Right lung (tissue), 10 donors: ENCODE measurements around the gene BCAP31. TPM values are rescaled to one million over a fixed set of nuclear protein-coding genes. Genes with fewer than 3 reads are reported as not detected.

ENCODE experiments used
- DNase-seq, 2 donors: peaks; one replicate each; pipeline ENCODE4 v3.0.0-alpha.2; 2013
- long read RNA-seq, 8 donors: transcript quantifications; one replicate each; lab custom pipeline, GENCODE V29; 2026
- polyA plus RNA-seq, 5 donors: library from polyadenylated mRNA; unstranded; fragments of 120-200 nt; gene quantifications; one replicate each; pipeline versions ENCODE4 v1.2.1 to v1.2.3, GENCODE V29; 2013; ENCODE audit warnings: inconsistent platforms in 1 of 5, low replicate concordance in 1 of 5; ENCODE audit not compliant: insufficient read length in 5 of 5, insufficient read depth in 1 of 5

The BCAP31 gene
- 100 to 1,000 TPM; 119 to 161 (median 139) TPM for polyA plus RNA-seq
- long read RNA-seq, donor 1, transcript BCAP31-201 (8 exons, 1,643 nt) = major isoform, 85 of 121 reads
- long read RNA-seq, donor 1, partial matches to known transcripts = 18 of 121 reads
- long read RNA-seq, donor 1, other reads (novel, unspliced or antisense) = 13 of 121 reads
- long read RNA-seq, donor 2, transcript BCAP31-201 (8 exons, 1,643 nt) = major isoform, 49 of 68 reads
- long read RNA-seq, donor 2, partial matches to known transcripts = 17 of 68 reads
- long read RNA-seq, donor 2, other reads (novel, unspliced or antisense) = 0 of 68 reads
- long read RNA-seq, donor 3, transcript BCAP31-201 (8 exons, 1,643 nt) = major isoform, 56 of 74 reads
- long read RNA-seq, donor 3, partial matches to known transcripts = 15 of 74 reads
- long read RNA-seq, donor 3, other reads (novel, unspliced or antisense) = 0 of 74 reads
- long read RNA-seq, donor 4, transcript BCAP31-201 (8 exons, 1,643 nt) = major isoform, 29 of 32 reads
- long read RNA-seq, donor 4, partial matches to known transcripts = 0 of 32 reads
- long read RNA-seq, donor 4, other reads (novel, unspliced or antisense) = 0 of 32 reads
- long read RNA-seq, donor 5, transcript BCAP31-211 (4 exons, 573 nt) = minor isoform, 6 of 127 reads
- long read RNA-seq, donor 5, transcript BCAP31-201 (8 exons, 1,643 nt) = major isoform, 77 of 127 reads
- long read RNA-seq, donor 5, partial matches to known transcripts = 30 of 127 reads
- long read RNA-seq, donor 5, other reads (novel, unspliced or antisense) = 8 of 127 reads
- long read RNA-seq, donor 6, transcript BCAP31-201 (8 exons, 1,643 nt) = major isoform, 85 of 130 reads
- long read RNA-seq, donor 6, partial matches to known transcripts = 22 of 130 reads
- long read RNA-seq, donor 6, other reads (novel, unspliced or antisense) = 14 of 130 reads
- long read RNA-seq, donor 7, transcript BCAP31-201 (8 exons, 1,643 nt) = major isoform, 106 of 133 reads
- long read RNA-seq, donor 7, partial matches to known transcripts = 11 of 133 reads
- long read RNA-seq, donor 7, other reads (novel, unspliced or antisense) = 14 of 133 reads
- long read RNA-seq, donor 8, transcript BCAP31-201 (8 exons, 1,643 nt) = major isoform, 23 of 28 reads
- long read RNA-seq, donor 8, partial matches to known transcripts = 0 of 28 reads
- long read RNA-seq, donor 8, other reads (novel, unspliced or antisense) = 0 of 28 reads

DNA sequence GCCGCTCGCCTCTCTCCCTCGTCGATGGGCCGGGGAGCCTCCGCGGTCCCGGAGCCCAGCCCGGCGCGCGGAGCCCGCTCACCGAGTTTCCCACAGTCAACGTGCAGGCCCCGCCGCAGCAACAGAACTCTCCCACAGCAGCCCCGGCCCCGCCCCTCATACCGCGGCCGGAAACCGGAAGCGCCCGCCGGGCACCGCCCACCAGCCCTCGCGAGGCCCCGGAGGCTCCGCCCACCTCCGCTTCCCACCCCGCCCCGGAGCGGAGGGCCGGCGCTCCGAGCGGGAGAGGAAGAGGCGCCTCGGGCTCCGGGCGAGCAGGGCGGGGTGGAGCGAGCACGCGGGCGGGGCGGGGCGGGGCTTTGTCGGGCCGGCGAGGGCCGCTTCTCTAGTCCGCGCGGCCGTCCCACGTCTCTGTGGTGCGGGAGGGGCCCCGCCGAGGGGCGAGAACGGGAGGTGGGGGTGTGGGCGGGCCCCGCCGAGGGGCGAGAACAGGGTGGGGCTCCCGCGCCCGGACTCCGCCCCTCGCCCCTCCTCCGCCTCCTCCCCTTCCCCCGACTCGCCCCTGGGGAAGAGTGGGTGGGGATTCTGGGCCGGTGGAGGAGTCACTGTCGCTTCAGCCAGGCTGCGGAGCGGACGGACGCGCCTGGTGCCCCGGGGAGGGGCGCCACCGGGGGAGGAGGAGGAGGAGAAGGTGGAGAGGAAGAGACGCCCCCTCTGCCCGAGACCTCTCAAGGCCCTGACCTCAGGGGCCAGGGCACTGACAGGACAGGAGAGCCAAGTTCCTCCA lies at the start of gene BCAP31, which contains the start of gene ABCD1:
Gene BCAP31 (minus strand): TSS at position 136 of the 787 bp plus-strand sequence. CDS start 1,143 bp downstream, outside the sequence.
Gene ABCD1 (plus strand): TSS at position 605 of the 787 bp plus-strand sequence. CDS start 411 bp downstream, outside the sequence.
- peak; percentile 83 to 85 for DNase-seq

DNA sequence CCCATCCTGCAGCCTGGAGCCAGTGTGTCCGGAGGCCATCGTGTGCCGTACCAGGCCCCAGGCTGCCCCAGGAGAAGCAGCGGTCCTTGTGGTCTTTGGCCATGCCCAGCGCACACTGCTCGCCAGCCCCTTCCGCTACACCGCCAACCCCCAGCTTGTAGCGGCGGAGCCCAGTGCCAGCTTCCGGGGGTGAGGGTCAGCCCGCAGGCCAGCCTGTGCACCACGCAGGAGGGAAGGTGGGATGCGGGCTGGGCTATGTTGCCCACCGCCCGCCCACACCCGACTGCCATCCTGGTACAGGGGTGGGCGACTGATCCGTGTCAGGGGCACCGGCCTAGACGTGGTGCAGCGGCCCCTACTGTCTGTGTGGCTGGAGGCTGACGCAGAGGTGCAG lies 49.0 kb upstream of the BCAP31 start:
- no peak for DNase-seq

DNA sequence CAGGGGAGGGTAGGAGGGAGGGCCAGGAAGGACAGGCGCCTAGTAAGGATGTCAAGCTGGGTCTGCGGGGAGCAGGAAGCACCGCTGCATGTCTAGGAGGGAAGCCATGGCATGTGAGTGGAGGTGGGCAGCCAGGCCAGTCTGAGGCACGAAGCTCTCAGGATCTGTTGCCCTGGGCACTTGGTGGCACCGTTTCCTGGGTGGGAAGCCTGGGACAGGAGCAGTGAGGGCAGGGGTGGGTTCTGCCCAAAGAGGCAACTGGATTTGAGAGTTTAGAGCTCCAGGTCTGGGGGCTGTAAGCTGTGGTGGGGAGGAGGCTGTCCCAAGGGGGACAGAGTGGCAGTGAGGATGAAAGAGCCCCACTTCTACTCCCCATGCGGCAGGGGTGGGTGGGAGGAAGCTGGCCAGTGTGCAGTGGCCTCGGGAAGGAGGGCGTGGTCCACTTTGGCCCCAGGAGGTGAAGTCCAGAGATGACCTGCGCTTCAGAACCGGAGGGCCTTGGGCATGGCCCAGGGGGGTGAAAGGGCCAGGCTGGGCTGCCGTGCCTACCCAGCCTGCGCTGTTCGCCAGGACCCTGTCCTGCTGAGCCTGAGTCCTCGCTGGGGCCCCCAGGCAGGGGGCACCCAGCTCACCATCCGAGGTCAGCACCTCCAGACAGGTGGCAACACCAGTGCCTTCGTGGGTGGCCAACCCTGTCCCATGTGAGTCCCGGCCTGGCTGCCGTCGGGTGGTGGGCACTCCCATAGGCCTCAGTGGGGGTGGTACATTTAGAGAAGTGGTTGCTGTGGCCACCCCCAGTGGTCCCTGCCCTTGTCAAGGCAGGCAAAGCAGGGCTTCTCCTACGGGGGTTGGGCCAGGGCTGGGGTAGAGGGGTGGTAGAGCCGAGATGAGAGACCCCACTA lies 48.4 kb upstream of the BCAP31 start:
- DNase-seq = no peak

DNA sequence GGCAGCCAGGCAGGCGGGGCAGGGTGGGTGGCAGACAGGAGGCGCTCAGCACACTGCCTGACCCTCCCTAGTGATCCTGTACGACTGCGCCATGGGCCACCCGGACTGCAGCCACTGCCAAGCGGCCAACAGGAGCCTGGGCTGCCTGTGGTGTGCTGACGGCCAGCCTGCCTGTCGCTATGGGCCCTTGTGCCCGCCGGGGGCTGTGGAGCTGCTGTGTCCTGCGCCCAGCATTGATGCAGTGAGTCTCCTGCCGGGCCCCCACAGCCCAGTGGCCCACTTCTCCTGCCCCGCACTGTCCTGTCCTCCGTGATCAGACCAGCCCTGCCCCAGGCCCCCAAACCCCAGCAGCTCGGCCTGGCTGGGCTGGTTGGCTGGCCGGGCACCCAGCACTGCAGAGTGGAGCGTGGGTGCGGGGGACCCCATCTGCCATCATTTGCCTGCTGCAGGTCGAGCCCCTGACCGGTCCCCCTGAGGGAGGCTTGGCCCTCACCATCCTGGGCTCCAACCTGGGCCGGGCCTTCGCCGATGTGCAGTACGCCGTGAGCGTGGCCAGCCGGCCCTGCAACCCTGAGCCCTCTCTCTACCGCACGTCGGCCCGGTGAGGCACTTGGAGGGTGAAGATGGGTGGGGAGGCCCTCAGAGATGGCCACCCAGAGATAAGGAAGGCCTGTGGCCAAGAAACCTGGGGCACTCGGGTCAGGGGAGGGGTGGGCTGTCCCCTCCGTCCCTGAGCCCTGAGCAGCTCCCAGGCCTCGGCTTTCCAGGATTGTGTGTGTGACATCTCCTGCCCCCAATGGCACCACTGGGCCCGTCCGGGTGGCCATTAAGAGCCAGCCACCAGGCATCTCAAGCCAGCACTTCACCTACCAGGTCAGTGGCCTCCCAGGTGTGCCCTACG lies 47.5 kb upstream of the BCAP31 start:
- DNase-seq = no peak

DNA sequence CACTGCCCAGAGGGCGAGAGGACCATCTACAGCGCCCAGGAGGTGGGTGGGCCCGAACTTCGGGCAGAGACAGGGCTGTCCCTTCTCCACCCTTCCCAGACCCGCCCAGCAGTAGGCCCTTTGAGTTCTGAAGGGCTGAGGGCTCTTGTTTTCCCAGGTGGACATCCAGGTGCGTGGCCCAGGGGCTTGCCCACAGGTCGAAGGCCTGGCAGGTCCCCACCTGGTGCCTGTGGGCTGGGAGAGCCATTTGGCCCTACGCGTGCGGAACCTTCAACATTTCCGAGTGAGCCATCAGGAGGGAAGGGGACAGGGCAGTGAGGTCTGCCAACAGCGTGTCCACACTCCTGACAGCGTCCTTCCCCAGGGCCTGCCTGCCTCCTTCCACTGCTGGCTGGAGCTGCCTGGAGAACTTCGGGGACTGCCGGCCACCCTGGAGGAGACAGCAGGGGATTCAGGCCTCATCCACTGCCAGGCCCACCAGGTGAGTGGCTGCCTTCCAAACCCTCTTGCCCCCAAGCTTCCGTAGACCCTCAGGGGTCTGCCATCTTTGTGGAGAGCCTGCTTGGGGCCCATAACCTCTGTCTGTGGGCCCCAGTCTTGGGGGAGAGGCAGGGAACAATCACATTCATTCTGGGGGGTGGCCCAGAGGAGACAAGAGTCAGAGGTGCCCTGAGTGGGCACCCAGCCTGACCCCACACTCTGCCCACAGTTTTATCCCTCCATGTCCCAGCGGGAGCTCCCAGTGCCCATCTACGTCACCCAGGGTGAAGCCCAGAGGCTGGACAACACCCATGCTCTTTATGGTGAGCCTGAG lies 46.6 kb upstream of the BCAP31 start:
- no peak for DNase-seq

DNA sequence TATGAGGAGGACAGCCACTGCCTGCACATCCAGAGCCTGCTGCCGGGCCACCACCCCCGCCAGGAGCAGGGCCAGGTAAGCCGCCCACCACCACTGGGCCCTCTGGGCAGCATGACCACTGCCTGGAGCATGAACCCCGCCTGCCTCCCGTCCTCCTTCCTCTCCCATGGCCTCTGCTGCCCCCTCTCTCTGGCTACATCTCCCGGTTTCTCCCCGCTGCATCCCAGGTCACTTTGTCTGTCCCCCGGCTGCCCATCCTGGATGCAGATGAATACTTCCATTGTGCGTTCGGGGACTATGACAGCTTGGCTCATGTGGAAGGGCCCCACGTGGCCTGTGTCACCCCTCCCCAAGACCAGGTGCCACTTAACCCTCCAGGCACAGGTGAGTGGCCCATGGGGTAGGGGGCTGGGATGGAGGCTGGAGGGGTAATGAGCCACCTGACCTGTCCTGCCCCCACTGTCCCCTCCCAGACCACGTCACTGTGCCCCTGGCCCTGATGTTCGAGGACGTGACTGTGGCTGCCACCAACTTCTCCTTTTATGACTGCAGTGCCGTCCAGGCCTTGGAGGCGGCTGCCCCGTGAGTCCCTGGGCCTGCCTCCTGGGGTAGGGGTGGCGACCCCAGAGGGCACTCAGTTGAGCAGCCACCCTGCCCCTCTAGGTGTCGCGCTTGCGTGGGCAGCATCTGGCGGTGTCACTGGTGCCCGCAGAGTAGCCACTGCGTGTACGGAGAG lies 45.8 kb upstream of the BCAP31 start:
- no peak for DNase-seq

DNA sequence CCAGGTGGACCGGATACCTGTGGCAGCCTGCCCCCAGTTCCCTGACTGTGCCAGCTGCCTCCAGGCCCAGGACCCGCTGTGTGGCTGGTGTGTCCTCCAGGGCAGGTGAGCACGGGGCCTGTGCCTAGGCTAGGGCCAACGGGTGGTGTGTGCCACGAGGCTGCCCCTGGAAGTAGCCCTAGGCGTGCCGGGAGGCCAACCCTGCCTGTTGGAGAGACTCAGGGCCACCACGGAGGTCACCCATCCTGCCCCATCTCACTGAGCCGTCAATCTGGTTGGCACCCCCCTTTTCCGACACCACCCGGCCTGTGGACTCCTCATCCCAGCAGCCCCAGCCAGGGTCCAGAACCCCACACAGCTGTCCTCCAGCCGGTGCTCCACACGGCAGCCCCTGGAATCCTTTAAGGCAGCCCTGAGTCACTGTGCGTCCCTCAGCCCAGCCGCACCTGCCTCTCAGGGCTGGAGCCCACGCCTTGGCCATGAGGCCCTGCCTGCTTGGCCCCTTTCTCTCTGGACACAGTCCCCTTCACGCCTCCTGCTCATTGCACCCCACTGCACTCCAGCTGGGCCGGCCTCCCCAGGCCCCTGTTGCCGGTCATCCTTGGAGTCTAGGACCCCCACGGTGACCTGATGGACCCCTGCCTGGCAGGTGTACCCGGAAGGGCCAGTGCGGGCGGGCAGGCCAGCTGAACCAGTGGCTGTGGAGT lies 45.1 kb upstream of the BCAP31 start:
- no peak for DNase-seq

DNA sequence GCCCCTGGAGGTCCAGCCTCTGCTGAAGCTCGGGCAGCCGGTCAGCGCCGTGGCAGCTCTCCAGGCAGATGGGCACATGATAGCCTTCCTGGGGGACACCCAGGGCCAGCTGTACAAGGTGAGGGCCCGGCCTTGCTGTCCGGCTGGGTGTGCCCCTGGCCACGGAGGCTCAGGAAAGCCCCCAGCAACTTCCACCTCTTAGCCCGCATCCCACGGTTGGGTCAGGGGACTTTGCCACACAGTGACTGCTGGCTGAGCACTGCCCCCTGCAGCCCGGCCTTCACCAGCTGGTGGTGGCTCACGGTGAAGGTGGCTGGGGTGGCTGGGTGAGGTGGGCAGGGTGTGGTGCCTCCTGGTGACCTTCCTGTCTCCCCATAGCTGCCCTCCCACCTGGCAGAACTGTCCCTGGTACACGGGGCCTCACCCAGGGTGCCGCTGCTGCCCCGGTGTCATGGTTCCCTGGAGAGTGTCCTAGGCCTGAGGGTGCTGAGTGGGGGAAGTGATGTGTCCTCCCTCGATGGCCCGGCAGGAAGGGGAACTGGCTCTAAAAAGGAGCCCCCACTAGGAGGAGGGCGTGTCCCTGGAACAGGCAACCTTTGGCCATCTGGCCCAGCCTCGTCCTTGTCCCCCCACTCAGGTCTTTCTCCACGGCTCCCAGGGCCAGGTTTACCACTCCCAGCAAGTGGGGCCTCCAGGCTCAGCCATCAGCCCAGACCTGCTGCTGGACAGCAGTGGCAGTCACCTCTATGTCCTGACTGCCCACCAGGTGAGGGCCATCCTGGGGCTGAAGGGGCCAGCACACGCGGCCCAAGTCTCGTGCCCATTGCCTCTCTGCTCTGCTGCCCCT lies 44.3 kb upstream of the BCAP31 start:
- DNase-seq = no peak

DNA sequence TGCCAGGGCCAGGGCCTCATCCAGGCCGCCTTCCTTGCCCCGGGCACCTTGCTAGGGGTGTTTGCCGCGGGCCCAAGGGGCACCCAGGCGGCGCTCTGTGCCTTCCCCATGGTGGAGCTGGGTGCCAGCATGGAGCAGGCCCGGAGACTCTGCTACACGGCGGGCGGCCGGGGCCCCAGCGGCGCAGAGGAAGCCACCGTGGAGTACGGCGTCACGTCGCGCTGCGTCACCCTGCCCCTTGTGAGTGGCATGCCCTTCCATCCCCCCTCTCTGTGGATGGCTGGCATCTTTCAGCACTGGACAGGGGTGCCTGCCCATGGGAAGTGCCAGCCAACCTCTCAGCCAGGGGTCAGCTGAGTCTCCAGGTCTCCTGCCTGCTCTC lies 43.5 kb upstream of the BCAP31 start:
- no peak for DNase-seq

DNA sequence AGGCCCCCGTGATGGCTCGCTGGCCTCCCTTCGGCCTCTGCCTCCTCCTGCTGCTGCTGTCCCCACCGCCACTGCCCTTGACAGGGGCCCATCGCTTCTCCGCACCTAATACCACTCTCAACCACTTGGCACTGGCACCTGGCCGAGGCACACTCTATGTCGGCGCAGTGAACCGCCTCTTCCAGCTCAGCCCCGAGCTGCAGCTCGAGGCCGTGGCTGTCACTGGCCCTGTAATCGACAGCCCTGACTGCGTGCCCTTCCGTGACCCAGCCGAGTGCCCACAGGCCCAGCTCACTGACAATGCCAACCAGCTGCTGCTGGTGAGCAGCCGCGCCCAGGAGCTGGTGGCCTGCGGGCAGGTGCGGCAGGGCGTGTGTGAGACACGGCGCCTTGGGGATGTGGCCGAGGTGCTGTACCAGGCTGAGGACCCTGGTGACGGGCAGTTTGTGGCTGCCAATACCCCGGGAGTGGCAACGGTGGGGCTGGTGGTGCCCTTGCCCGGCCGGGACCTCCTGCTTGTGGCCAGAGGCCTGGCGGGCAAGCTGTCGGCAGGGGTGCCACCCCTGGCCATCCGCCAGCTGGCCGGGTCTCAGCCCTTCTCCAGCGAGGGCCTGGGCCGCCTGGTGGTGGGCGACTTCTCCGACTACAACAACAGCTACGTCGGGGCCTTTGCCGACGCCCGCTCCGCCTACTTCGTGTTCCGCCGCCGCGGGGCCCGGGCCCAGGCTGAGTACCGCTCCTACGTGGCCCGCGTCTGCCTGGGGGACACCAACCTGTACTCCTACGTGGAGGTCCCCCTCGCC lies 42.9 kb upstream of the BCAP31 start:
- no peak for DNase-seq

DNA sequence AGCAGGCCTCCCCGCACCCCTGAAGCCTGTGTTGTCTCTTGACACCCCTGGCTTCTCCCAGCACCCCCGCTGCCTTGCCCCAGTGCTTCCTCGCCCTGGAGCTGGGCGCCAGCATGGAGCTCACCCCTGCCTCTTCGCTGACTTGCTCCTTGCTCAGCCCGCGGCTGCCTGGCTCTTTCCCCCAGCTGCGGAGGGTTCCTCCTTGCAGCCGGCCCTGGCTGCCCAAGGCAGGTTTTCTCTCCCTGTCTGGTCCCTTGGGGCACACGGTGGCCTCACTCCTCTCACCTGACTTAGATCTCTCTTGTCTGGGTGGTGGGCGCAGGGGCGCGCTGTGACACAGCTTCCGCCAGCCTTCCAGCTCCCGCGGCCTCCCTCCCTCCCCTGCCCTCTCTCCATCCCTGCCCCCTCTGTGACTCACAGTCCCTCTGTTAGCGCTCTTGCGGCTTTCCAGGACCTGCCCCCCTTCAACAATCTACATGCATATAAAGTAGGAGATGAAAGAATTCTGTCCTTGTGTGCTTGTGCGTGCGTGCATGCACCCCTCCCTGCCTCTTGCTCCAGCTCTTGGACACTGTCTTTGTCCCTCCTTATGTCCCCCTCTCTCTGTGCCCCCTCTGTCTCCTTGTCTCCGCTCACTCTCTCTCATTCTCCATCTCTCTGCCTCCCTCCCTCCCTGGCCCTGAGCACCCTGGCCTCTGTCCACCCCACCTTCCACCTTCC lies 42.1 kb upstream of the BCAP31 start:
- no peak for DNase-seq

DNA sequence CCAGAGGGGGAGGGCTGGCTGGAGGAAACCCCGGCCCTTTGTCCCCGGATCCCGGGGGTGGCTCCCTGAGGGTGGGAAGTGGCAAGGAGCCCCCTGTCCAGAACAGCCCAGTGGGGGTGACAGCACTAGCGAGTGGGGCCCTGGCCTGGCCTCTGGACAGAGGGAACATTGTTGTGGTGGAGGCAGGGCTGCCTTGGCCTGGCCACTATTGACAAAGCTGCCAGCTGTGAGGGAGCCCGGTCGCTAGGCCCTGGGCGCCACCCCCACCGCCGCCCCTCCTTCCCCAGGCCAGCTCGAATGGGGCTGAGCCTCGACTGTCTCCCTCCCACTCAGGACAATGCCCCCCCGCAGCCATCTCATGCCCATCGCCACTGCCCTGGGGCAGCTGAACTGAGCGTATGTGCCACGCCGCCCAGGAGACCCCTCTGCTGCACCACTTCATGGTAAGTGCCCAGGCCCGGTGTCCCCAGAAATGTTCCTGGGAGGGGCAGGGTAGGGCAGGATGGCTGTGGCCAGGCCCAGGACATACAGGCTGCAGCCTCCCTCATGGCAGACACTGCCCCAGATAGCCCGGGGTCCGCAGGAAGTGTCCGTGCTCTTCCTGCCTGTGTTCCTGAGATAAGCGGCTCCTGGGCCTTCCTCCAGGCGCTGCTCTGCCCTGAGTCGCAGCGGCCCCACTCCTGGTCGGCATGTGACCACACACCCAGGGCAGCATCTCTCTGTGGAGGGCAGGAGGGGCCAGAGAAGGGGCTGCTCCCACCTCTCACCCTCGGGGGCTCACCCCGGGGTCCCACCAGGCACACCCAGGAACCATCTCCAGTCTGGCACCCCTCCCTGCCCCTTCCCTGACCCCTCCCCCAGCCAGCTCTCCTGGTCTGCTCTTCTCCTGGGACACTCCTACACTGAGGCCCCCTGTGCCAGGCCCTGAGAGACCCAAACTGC lies 41.2 kb upstream of the BCAP31 start:
- no peak for DNase-seq

DNA sequence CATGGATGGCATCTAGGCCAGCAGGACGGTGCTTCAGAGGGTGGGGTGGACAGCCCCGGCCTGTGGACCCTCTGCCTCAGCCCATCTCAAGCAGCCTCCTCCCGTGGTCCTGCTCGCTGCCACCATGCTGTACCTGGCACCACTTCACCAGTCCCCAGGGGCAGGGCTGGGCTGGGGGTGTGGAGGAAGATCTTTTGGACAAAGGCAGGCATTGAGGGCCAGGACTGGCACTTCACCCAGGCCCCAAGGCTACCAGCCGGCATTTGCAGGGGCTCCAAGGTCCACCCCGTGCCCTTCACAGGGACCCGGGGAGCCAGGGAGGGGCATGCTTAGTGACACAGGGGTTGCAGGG lies 40.6 kb upstream of the BCAP31 start:
- no peak for DNase-seq
